PC-3 (cell line): ENCODE data around the gene SRSF10.

Experiments
- EZH2phosphoT487 ChIP-seq: fragments of 300-600 bp; sonication (generic); IDR thresholded peaks from 2 replicates; pipeline ENCODE4 v1.6.1; 2018; ENCODE audit warnings: mild to moderate bottlenecking, antibody characterized with exemption, low read length, borderline replicate concordance
- TF ChIP-seq, protein P1 (sequence below): fragments of 300-600 bp; sonication (generic); conservative IDR thresholded peaks from 2 replicates; pipeline ENCODE4 v1.5.1; 2017; ENCODE audit warnings: antibody characterized with exemption, low read depth, mild to moderate bottlenecking, low read length

- TF ChIP-seq, protein P1, sequence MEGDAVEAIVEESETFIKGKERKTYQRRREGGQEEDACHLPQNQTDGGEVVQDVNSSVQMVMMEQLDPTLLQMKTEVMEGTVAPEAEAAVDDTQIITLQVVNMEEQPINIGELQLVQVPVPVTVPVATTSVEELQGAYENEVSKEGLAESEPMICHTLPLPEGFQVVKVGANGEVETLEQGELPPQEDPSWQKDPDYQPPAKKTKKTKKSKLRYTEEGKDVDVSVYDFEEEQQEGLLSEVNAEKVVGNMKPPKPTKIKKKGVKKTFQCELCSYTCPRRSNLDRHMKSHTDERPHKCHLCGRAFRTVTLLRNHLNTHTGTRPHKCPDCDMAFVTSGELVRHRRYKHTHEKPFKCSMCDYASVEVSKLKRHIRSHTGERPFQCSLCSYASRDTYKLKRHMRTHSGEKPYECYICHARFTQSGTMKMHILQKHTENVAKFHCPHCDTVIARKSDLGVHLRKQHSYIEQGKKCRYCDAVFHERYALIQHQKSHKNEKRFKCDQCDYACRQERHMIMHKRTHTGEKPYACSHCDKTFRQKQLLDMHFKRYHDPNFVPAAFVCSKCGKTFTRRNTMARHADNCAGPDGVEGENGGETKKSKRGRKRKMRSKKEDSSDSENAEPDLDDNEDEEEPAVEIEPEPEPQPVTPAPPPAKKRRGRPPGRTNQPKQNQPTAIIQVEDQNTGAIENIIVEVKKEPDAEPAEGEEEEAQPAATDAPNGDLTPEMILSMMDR, result no peak
- TF ChIP-seq EZH2phosphoT487, result no peak
These were observed 23.3 kb upstream of the SRSF10 start for GRCh38 chr1:24003331-24003972.
